Keratinocyte (primary cell): ENCODE results near the gene STAG1.

Source experiments
- CTCF ChIP-seq, 3 experiments: IDR thresholded peaks in 1 of 3; conservative IDR thresholded peaks in 1 of 3; optimal IDR thresholded peaks in 1 of 3; 2 replicates in 2 of 3; 3 replicates in 1 of 3; pipeline versions ENCODE3 to v1.5.1; 2011; ENCODE audit warnings: low read length in 3 of 3, mild to moderate bottlenecking in 3 of 3, moderate library complexity in 2 of 3, control low read depth in 1 of 3, inconsistent platforms in 1 of 3; ENCODE audit not compliant: insufficient read depth in 2 of 3; ENCODE audit errors: extremely low read depth in 1 of 3
- EZH2 ChIP-seq: IDR thresholded peaks from one replicate; pipeline ENCODE4 v1.6.1; 2012; ENCODE audit warnings: inconsistent platforms, mild to moderate bottlenecking, low read length, moderate library complexity

GRCh38 chr3:136326316-136326715, 425.9 kb downstream of the STAG1 start:
- TF ChIP-seq CTCF (optimal IDR thresholded peaks at IDR 0.05 in 1 of 3, IDR thresholded peaks at IDR 0.05 in 1 of 3, conservative IDR thresholded peaks at IDR 0.05 in 1 of 3; ENCODE audit: extremely low read depth in 1 of 3, insufficient read depth in 2 of 3, low read length in 3 of 3): no peak
- no peak for TF ChIP-seq EZH2
